HG03558 (cell line): Measurements from ENCODE around the gene TGFA.

Source experiments
- ATAC-seq: cut with Tn5 transposase; IDR thresholded peaks from one replicate; pipeline ENCODE4 v1.9.1; 2021; ENCODE audit warnings: moderate number of reproducible peaks; ENCODE audit not compliant: unreplicated experiment; ENCODE audit errors: extremely low read depth

Gene TGFA

GRCh38 chr2:70554338-70554892, 789 bp upstream of the TGFA start:
- no peak for ATAC-seq

GRCh38 chr2:70553334-70553583, 367 bp downstream of the TGFA start:
- ATAC-seq, result no peak

- ATAC-seq, result no peak
Observed at GRCh38 chr2:70552501-70553333, 909 bp downstream of the TGFA start.

- ATAC-seq, result no peak
Observed at GRCh38 chr2:70551167-70551566, 2.5 kb downstream of the TGFA start.

DNA sequence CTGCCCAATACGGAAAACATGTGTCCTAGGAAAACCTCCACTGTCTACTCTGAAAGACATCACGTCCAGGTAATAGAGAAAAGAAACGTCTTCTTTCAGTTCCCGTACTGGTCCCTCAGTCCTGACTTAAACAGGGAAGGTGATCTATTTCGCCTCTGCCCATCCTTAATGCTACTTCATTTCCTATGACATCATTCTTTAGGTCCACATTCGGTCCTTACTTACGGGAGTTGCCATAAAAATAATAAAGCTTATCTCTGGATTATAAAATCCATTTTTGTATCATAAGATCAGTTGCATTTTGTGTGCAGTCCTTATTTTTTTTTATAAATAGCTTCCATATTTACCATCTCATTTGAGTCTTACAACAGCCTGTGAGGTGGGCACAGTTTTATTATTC, 3.7 kb downstream of the TGFA start:
- no peak for ATAC-seq

DNA sequence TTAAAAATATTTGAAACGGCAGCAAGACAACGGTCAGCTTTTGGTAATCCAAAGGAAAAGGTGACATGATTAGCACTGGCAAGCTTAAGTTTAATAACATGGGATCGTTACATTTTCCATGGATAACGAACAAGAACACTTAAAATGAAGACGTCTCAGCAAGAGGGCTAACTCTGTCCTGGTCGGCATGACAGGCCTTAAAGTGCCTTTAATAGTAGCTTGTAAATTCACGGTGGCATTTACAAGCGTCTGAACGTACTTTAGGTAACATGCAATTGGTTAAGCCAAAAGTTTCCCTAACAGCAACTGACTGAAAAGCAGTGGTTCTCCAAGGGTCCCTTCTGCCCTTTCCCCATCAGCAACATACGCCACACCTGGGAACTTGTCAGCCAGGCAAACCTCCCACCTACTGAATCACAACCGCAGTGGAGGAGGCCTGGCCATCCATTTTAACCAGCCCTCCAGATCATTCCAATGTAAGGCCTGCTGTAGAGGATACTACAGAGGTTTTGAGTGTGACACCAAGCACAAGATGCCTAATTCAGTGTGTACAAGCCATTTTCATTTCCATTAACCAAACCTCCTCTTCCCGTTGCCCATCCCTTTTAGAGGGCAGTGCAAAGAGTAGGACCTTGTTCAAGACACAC, 4.4 kb downstream of the TGFA start:
- ATAC-seq, result no peak

- ATAC-seq, result no peak
Observed at GRCh38 chr2:70548233-70548632, 5.4 kb downstream of the TGFA start.

DNA sequence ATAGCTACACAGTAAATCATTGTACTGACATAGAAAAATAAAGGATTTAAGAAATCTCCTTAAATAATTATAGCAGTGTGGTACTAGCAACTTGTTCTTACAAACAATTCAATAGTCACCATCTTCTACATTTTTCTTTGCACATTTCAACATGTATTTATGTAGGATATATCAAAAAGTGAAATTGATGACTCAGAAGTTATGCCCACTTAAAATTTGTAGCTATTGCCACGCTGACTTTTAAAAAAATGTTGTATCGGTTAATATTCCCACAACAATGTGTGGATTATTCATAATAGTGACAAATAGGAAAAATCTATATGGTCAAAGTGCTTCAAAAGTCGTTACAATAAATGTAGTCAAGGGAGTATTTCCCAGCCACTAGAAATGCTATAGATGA, 6.7 kb downstream of the TGFA start:
- no peak for ATAC-seq

DNA sequence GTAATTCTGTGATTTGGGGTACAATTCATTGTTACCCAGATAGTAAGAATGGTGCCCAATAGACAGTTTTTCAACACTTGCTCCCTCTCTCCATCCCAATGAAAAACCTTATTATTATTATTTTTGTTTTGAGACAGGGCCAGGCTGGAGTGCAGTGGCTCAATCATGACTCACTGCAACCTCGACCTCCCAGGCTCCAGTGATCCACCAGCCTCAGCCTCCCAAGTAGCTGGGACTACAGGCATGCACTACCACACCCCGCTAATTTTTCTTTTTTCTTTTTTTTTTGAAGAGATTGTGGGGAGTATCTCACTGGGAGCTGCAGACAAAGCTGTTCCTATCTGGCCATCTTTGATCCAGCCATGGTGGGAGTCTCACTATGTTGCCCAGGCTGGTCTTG, 7.2 kb downstream of the TGFA start:
- no peak for ATAC-seq

- ATAC-seq, result no peak
Observed at GRCh38 chr2:70541481-70542020, 12.1 kb downstream of the TGFA start.

GRCh38 chr2:70537840-70538239, 15.8 kb downstream of the TGFA start:
- ATAC-seq, result no peak

DNA sequence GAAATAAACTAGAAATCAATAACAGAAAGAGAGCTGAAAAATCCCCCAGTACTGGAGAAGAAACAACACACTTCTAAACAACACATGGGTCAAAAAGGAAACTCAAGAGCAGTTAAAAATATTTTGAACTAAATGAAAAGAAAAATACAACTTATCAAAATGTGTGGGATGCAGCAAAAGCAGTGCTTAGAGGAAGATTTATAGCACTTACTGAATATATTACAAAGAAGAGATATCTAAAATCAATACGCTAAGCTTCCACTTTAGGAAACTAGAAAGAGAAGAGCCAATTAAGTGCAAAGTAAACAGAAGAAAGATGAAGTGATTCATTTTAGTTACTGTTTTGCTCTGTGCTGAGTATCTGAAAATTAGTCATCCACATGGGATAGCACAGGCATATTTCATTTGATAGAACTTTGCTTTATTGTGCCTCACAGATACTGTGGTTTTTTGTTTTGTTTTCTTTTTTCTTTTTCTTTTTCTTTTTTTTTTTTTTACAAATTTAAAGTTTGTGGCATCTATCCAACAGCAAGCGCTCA, 17.0 kb downstream of the TGFA start:
- no peak for ATAC-seq

DNA sequence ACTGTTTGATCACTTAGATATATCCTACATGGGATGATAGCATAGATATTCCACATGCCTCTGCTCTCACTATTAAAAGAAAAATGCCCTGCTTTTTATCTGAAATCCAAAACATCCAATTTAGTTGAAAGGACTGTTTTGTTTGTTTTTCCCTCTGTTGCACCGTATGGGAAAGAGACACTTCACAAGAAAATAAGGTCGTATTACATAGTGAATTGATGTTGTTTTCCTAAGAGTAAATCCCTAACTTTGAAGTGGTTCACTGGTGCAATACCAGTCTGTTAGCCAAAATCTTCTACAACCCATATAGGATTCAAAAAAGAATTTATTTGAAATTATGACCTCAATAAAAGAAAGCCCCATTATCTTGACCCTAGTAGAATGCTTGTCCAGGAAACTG, 18.1 kb downstream of the TGFA start:
- no peak for ATAC-seq

DNA sequence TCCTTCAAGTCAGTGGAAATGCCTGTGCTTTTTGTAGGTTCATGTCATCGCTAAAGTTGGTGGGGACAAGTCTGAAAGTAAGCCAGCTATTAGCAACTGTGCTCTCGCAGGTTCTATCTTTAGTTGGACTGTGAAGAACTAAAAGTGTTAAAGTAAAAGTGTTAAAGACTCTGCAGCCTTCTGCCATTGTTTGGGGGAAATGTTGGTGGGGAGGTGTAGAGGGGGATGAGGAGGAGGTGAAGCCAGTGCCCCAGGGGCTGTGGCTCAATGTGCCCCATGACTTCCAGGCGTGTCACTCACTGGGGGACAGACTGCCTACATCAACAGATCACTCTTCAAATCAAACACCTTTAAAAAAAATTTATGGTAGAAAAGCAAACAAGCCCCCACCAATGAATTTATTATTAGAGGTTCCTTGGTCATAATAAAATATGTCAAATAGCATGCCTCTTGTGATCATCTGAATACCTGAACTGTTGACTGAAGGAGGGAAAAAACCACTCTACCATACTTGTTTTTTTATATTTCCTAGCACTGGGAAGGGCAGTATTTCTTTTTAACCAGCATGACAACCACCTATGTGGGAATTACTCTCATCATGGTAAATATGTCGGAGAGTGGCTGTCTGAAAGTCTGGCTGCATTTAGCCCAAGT, 19.3 kb downstream of the TGFA start:
- no peak for ATAC-seq

- ATAC-seq, result no peak
Observed at GRCh38 chr2:70532244-70532935, 21.2 kb downstream of the TGFA start.

DNA sequence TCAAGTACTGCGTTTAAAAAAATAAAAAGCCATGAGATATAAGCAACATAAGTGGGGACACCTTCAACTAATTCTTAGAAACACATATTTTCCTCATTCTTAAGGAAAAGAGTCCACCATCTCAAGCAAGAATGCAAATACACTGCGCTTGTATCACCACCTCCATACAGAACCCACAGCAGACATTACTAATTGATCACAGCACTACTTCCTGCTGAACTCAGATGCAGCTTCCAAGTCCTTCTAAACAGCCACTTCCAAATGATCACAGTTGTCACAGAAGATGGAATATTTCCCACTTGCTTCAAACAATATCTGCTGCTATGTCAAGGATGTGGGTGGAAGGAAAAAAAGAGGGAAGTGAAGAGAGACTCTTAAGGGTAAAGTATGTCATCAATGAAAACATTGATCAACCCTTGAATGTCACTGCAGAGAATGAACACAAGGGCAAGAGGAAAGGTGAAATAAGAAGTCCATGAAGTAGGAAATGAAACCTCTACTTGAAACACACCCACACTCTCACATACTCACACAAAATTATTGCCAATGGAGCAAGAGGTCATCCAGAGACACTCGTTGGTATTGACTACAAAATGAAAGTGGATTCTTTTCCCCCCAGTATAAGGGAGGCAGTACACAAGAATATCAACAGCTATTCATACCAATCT, 22.1 kb downstream of the TGFA start:
- no peak for ATAC-seq

DNA sequence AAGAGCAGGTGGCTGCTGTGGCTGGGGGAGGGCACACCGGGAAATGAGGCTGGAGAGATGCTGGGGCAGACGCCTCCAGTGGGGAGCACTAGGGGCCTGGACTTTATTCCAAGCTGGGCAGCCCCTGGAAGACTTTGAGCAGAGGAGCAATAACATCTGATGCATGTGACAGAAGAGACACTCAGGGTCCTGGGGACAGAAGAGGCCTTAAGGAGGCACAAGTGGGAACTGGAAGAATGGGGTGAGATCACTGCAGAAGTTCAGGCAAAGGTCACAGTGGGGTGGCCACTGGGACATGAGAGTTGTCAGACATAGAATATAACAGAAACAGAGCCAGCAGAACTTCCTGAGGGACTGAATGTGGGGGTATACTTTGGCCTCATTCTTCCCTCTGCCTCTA, 24.0 kb downstream of the TGFA start:
- no peak for ATAC-seq

GRCh38 chr2:70528929-70529328, 24.7 kb downstream of the TGFA start:
- no peak for ATAC-seq

DNA sequence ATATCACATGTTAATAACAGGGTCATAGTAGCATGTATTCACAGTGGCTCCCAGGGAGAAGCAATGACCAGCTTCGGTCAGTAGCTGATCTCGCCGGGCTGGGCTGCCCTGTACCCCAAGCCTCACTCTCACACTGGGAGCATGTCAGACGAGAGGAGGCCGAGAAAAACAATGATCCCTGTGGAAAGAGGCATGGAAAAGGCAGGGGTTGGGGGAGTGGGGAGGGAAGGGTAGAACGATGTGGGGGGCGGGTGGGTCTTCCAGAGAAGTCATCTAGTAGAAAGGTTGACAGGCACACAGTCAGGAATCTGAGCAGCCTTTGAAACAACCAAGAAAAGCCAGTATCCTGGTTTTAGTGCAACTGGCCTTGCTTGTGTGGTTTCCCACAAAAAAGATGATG, 25.4 kb downstream of the TGFA start:
- ATAC-seq, result no peak
